ENCODE results near the gene CHST6.

CHST6 gene

DNA sequence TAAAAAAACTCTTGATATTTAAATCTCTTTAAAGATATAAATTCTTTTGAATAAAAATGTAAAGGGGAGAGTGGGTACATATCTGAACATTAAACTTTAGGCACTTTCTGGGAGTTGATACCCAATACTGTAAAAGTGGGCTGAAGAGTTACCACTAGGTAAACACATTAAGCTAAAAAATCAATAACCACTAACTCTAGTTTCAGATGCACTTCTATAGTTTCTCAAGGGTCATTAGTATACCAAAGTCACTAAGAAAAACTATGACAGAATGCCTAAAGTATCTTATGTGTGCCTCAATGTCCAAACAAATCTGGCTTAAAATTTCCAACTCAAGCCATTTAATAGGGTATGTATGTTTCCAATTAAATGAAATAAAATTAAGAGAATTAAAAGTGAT, 48.8 kb downstream of the CHST6 start:
- TF ChIP-seq, protein P1, sequence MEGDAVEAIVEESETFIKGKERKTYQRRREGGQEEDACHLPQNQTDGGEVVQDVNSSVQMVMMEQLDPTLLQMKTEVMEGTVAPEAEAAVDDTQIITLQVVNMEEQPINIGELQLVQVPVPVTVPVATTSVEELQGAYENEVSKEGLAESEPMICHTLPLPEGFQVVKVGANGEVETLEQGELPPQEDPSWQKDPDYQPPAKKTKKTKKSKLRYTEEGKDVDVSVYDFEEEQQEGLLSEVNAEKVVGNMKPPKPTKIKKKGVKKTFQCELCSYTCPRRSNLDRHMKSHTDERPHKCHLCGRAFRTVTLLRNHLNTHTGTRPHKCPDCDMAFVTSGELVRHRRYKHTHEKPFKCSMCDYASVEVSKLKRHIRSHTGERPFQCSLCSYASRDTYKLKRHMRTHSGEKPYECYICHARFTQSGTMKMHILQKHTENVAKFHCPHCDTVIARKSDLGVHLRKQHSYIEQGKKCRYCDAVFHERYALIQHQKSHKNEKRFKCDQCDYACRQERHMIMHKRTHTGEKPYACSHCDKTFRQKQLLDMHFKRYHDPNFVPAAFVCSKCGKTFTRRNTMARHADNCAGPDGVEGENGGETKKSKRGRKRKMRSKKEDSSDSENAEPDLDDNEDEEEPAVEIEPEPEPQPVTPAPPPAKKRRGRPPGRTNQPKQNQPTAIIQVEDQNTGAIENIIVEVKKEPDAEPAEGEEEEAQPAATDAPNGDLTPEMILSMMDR (conservative IDR thresholded peaks at IDR 0.05; ENCODE audit: low read depth) = no peak
- DNase-seq (ENCODE audit: low spot score) = no peak
- H3K27ac ChIP-seq = no peak overlapping the region
- CTCF ChIA-PET = interaction anchor here (0.6 kb wide), 1 partner anchor 233 kb away, joined by 4 read pairs; no protein-coding TSS in a partner anchor
- POLR2A ChIA-PET (ENCODE audit: low non-redundant PET) = no interaction called here

DNA sequence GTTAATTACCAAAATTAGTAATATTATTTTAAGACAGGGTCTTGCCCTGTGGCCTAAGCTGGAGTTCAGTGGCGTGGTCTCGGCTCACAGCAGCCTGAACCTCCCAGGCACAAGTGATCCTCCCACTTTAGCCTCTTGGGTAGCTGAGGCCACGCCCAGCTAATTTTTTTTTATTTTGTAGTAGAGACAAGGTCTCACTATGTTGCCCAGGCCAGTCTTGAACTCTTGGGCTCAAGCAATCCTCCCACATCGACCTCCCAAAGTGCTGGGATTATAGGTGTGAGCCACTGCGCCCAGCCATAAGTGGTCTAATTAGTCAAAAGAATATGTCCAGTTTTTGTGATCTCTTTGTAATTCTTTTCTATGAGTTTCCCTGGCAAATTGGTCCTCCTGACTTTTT, 49.9 kb downstream of the CHST6 start:
- H3K27ac ChIP-seq = no peak overlapping the region
- POLR2A ChIA-PET (ENCODE audit: low non-redundant PET) = no interaction called here
- DNase-seq (ENCODE audit: low spot score) = no peak
- TF ChIP-seq, protein P1 (conservative IDR thresholded peaks at IDR 0.05; ENCODE audit: low read depth) = no peak
- CTCF ChIA-PET = interaction anchor here (0.6 kb wide), 1 partner anchor 11 kb away, joined by 3 read pairs; no protein-coding TSS in a partner anchor

DNA sequence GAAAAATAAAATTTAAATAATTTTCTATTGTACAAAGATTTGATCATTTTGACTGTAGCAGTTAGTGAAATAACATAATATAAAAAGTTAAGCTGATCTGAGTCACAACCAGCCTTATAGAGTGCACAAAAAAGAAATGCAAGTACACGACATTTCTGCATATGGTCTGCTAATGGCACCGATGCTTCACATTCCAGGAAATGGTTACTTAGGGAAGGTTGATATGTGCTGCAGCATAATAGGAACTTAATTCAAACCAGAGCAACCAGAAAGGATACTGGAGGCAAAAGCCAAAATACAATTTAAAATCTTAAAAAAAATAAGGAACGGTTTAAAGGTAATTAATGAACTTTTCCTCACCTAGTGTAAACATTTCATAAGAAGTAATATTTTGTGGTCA, 51.9 kb downstream of the CHST6 start:
- TF ChIP-seq, protein P1 (conservative IDR thresholded peaks at IDR 0.05; ENCODE audit: low read depth) = no peak
- CTCF ChIA-PET = interaction anchor here (0.7 kb wide), 2 partner anchors 245 to 1002 kb away, joined by 4 to 6 read pairs; no protein-coding TSS in a partner anchor
- no peak overlapping the region for H3K27ac ChIP-seq
- no peak for DNase-seq (ENCODE audit: low spot score)
- POLR2A ChIA-PET (ENCODE audit: low non-redundant PET) = no interaction called here

DNA sequence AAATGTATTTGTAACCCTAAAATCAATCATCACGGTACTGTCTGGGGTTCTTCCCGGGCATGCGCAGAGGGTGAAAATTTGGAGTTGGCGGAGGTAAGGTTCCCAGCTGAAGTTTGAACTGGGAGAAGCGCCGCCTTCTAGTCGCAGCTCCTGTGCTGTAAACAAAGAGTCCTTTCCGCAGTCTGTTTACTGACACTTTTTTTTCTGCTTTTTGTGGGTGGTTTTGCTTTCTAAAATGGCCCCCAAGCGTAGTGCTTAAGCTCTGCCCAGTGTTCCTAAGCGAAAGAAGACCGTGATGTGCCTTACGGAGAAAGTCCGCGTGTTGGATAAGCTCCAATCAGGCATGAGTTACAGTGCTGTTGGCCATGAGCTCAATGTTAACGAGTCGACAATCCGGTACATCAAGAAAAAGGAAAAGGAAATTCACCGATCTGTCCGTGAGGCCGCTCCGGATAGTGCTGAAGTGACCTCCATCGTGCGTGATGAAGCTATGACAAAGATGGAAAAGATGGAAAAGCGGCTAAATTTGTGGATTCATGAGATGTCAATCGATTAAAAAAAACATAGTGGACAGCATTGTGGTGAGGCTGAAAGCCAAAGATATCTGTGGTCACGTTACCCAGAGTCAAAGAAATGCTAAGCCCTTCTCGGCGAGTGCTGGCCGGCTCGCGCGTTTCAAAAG, 61.4 kb downstream of the CHST6 start:
- ChIA-PET CTCF (interaction anchor here (0.7 to 0.9 kb wide), 2 partner anchors 23 to 31 kb away, joined by 3 to 8 read pairs; no protein-coding TSS in a partner anchor), POLR2A (ENCODE audit: low non-redundant PET) (interaction anchor here (0.6 kb wide), 1 partner anchor 16 kb away, joined by 3 read pairs; no protein-coding TSS in a partner anchor)
- TF ChIP-seq, protein P1 (conservative IDR thresholded peaks at IDR 0.05; ENCODE audit: low read depth) = no peak
- DNase-seq (ENCODE audit: low spot score) = peak; percentile 68
- H3K27ac ChIP-seq = peak overlapping the region; percentile 88

DNA sequence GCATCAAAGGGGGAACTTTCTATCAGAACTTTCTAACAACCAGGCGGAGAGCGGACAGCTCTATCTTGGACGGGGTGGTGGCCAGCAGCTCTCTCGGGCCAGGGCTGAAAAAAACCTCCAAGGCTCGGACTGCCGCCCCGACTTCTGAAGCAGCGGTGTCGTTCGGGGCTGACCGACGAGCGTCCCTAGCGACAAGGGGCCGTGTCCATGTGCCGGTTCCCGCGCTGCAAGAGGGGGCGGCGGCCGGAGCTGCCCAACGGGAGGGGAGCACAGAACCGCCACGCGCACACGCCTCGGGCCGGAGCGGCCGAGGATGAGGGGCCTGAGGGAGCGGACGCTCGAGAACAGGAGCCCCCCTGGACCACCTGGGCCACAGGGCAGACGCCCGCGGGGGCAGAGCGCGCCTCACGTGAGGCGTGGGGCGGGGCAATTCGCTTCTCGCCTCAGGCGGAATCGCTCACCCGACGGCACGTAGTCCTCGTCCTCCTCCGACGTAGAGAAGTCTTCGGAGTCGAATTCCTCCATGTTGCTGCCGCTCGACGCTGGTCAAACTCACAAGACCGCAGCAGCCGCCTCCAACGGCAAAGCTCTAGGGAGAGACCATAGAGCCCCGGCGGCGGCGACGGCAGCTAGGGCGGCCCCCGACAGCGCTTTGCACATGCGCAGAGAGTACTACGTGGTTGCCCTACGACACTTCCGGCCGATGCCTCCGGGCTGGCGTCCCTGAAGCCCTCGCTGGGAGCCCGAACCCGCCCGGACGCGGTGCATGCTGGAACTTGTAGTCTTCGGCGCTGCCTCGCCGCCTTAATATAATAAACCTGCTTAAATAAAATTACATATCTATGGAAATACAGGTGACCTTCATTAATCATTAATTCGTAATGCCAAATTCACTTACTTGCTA, 62.2 kb downstream of the CHST6 start, which contains the start of gene CFDP1:
Gene CFDP1, minus strand, starts transcription at position 676 of the 904 bp plus-strand sequence. Its CDS starts 151 bp downstream, at position 525.
- H3K27ac ChIP-seq = peak within 1 kb of the TSS; percentile 88
- CTCF ChIA-PET = interaction anchor here (0.7 to 0.9 kb wide), 2 partner anchors 24 to 32 kb away, joined by 3 to 8 read pairs; no protein-coding TSS in a partner anchor
- POLR2A ChIA-PET (ENCODE audit: low non-redundant PET) = interaction anchor here (1.3 kb wide), 1 partner anchor 12 kb away, joined by 8 read pairs; no protein-coding TSS in a partner anchor
- TF ChIP-seq, protein P1 (conservative IDR thresholded peaks at IDR 0.05; ENCODE audit: low read depth) = no peak
- peak; percentile 98 for DNase-seq (ENCODE audit: low spot score)
